IgD-negative memory B cell (primary cell): ENCODE results near the gene ZNF638. TPM values are rescaled to one million over a fixed set of nuclear protein-coding genes. Genes with fewer than 3 reads are reported as not detected.
A peak's percentile ranks its signal among the peaks of the same experiment; 100 is the strongest.
"Not testable (repeated sequence)": the region's sequence is repeated elsewhere in the genome, so short reads cannot be mapped to it uniquely, and the experiment has no call there.

Experiments
- H3K27ac Mint-ChIP-seq, 3 donors: one replicate each; pipeline ENCODE4 v1.8.0; 2020 to 2022; ENCODE audit warnings: mild to moderate bottlenecking in 3 of 3, mixed read lengths in 3 of 3, moderate library complexity in 1 of 3
- H3K27me3 Mint-ChIP-seq: one replicate; pipeline ENCODE4 v1.8.0; 2021; ENCODE audit warnings: mixed read lengths
- H3K36me3 Mint-ChIP-seq: one replicate; pipeline ENCODE4 v1.8.0; 2020; ENCODE audit warnings: mild to moderate bottlenecking, mixed read lengths
- H3K4me1 Mint-ChIP-seq, 3 donors: one replicate each; pipeline ENCODE4 v1.8.0; 2020 to 2022; ENCODE audit warnings: mixed read lengths in 3 of 3, mild to moderate bottlenecking in 1 of 3
- H3K4me3 Mint-ChIP-seq, 4 donors: one replicate each; pipeline ENCODE4 v1.8.0; 2020 to 2022; ENCODE audit warnings: mild to moderate bottlenecking in 4 of 4, mixed read lengths in 4 of 4, moderate library complexity in 3 of 4
- H3K9me3 Mint-ChIP-seq, 3 donors: one replicate each; pipeline ENCODE4 v1.8.0; 2020 to 2021; ENCODE audit warnings: mixed read lengths in 3 of 3, mild to moderate bottlenecking in 1 of 3
- polyA plus RNA-seq: library from polyadenylated mRNA; unstranded; fragments of 300-500 nt; fragmentation: Illumina TruSeq; gene quantifications from one replicate; pipeline ENCODE4 v1.2.3, GENCODE V29; 2021

The ZNF638 gene
- polyA plus RNA-seq, 1 donor from 2014 or later, result 60.3 TPM

- no peak overlapping the region for H3K27ac Mint-ChIP-seq
- H3K9me3 Mint-ChIP-seq, result peaks cover 2 to 8% (median 6%) of the 10 kb centered on the region in 3 donors
- peaks cover 5% of the 10 kb centered on the region for H3K36me3 Mint-ChIP-seq
- peaks cover 3% of the 10 kb centered on the region for H3K27me3 Mint-ChIP-seq
- H3K4me3 Mint-ChIP-seq, result no peak overlapping the region
- H3K4me1 Mint-ChIP-seq, result peaks cover 0 to 5% (median 1%) of the 10 kb centered on the region in 3 donors
Observed at GRCh38 chr2:71326968-71327367, 4.6 kb upstream of the ZNF638 start.

GRCh38 chr2:71327916-71328315 lies 3.7 kb upstream of the ZNF638 start:
- Mint-ChIP-seq H3K4me1 (peaks cover 3 to 12% (median 6%) of the 10 kb centered on the region in 3 donors), H3K36me3 (no peaks in the 10 kb centered on the region), H3K27me3 (no peaks in the 10 kb centered on the region), H3K4me3 (no peak overlapping the region), H3K9me3 (peaks cover 0 to 2% (median 0%) of the 10 kb centered on the region in 3 donors), H3K27ac (no peak overlapping the region)

DNA sequence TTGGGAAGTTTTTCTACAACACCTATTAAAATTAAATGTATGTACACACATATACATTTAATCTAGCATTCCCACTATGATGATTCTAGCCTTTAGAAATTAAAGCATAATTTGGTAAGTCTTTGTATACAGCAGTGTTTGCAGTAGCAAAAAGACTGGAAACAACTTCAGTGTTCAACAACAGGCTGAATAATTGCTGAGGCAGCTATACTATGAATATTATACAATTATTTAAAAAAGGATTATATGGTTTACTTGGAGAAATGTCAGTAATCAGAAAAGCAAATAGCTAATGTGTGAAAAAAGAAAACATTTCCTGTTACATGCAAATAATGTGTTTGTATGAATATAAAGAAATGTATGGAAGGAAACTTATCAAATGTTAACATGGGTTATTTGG lies 1.4 kb upstream of the ZNF638 start:
- Mint-ChIP-seq H3K27me3 (no peaks in the 10 kb centered on the region), H3K36me3 (no peaks in the 10 kb centered on the region), H3K4me1 (peaks cover 18 to 26% (median 20%) of the 10 kb centered on the region in 3 donors), H3K4me3 (peak overlapping the region; percentile 6 to 99 (median 76)), H3K9me3 (peaks cover 0 to 2% (median 0%) of the 10 kb centered on the region in 3 donors), H3K27ac (peak overlapping the region in 1 of 3 donors; percentile 94)

DNA sequence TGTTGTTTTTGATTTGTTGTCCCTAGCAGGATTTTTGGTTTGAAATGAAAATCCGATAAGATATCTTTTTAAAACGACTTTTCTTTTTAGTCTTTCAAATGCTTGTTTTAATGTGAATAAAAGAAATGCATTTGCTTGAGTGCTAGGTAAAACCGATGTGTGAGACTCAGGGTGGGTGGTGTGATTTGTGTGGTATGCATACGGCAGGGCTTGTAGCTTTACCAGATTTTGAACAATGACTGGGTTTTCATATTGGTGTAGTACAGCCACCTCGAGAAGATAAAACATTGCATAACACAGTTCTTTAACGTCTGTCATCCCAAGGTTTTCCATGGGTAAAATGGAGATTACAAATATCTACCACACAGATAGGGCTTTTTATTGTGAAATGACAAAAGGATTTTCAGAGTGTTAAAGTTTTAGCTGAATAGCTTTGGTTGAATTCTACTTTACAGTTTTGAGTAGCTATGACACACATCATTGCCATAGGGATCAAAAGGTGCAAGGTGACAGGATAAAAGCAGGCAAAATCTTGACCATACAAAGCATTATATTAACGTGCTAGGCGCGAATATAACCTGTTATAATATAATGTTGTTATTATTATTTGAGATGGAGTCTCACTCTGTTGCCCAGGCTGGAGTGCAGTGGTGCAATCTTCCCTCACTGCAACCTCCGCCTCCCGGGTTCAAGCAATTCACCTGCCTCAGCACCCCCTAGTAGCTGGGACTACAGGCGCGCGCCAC lies 824 bp upstream of the ZNF638 start:
- peaks cover 20 to 26% (median 20%) of the 10 kb centered on the region in 3 donors for H3K4me1 Mint-ChIP-seq
- no peaks in the 10 kb centered on the region for H3K27me3 Mint-ChIP-seq
- peak overlapping the region; percentile 98 to 100 (median 99) for H3K4me3 Mint-ChIP-seq
- no peaks in the 10 kb centered on the region for H3K36me3 Mint-ChIP-seq
- H3K9me3 Mint-ChIP-seq, result peaks cover 0 to 2% (median 0%) of the 10 kb centered on the region in 3 donors
- H3K27ac Mint-ChIP-seq, result peak overlapping the region in 2 of 3 donors; percentile 94 to 100

GRCh38 chr2:71331331-71331580 lies 326 bp upstream of the ZNF638 start:
- not testable (repeated sequence) for H3K36me3 Mint-ChIP-seq, H3K9me3 Mint-ChIP-seq

DNA sequence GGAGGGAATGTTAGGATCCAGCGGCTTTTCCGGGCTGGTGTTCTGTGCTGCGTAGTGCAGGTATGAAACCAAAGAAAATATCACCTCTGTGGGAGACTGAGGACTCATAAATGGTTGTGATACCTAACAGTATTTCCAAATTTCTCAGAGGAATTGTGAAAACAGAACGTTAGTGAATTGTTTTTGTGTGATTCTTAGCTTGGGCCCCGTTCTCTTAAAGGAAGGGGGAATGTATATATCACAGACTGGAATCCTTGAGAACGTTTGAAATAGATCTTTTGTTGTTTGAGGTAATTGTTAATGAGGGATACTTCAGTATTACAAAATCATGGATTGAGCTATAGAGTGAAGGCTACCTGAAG lies 834 bp downstream of the ZNF638 start:
- Mint-ChIP-seq H3K27ac (peak overlapping the region; percentile 94 to 100 (median 99)), H3K9me3 (peaks cover 0 to 2% (median 0%) of the 10 kb centered on the region in 3 donors), H3K4me1 (peaks cover 28 to 36% (median 30%) of the 10 kb centered on the region in 3 donors)

More at GRCh38 chr2:71331331-71331580, 326 bp upstream of the ZNF638 start:
- H3K27ac Mint-ChIP-seq, result peak overlapping the region; percentile 94 to 100 (median 99)
- H3K4me1 Mint-ChIP-seq, result peaks cover 20 to 26% (median 21%) of the 10 kb centered on the region in 3 donors
- H3K27me3 Mint-ChIP-seq, result not testable (repeated sequence)
- H3K4me3 Mint-ChIP-seq, result peak overlapping the region; percentile 98 to 100 (median 99)

DNA sequence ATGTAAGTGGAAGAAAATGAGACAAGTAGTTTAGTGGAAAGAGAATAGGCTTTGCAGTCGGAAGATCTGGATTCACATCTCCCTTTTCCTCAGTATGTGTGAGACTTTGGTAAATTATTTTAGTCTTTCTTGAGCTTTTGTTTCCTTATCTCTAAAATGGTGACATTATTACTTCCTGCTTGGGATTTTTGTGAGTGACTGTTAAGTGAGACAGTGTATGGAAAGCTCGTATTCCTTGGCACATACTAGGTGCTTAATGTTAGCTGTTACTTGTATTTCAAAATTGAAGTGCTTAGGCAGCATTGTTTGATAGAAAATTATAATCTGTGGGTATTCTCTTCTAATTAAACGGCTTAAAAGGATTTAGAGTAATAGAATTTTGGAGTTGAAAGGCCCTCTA lies 2.0 kb downstream of the ZNF638 start:
- Mint-ChIP-seq H3K4me1 (peaks cover 37 to 48% (median 40%) of the 10 kb centered on the region in 3 donors), H3K27ac (peak overlapping the region in 1 of 3 donors; percentile 63), H3K36me3 (no peaks in the 10 kb centered on the region), H3K4me3 (peak overlapping the region; percentile 54 to 100 (median 98)), H3K9me3 (peaks cover 0 to 2% (median 0%) of the 10 kb centered on the region in 3 donors), H3K27me3 (no peaks in the 10 kb centered on the region)

More for the DNA sequence above, 834 bp downstream of the ZNF638 start:
- Mint-ChIP-seq H3K27me3 (no peaks in the 10 kb centered on the region), H3K36me3 (no peaks in the 10 kb centered on the region), H3K4me3 (peak overlapping the region; percentile 98 to 100 (median 99))

DNA sequence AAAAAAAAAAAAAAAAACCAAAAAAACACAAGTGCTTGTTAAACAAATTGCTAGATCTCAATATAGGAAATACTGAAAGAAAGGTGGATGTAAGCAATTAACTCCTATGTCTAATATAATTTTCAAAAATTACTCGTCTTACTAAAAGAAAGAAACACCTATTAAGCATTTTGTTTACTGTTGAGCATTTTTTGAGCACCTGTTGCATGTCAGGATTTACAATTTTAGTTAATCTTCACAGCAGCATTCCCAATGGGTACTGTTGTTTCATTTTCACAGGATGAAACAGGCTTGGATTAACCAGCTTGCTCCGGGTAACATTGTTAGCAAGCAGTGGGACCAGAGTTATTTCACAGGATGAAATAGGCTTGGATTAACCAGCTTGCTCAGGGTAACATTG lies 4.8 kb downstream of the ZNF638 start:
- H3K36me3 Mint-ChIP-seq, result peaks cover 2% of the 10 kb centered on the region
- H3K27me3 Mint-ChIP-seq, result no peaks in the 10 kb centered on the region
- peak overlapping the region in 2 of 4 donors; percentile 23 to 49 for H3K4me3 Mint-ChIP-seq
- H3K4me1 Mint-ChIP-seq, result peaks cover 45 to 63% (median 52%) of the 10 kb centered on the region in 3 donors
- no peak overlapping the region for H3K27ac Mint-ChIP-seq
- peaks cover 0 to 2% (median 0%) of the 10 kb centered on the region in 3 donors for H3K9me3 Mint-ChIP-seq

DNA sequence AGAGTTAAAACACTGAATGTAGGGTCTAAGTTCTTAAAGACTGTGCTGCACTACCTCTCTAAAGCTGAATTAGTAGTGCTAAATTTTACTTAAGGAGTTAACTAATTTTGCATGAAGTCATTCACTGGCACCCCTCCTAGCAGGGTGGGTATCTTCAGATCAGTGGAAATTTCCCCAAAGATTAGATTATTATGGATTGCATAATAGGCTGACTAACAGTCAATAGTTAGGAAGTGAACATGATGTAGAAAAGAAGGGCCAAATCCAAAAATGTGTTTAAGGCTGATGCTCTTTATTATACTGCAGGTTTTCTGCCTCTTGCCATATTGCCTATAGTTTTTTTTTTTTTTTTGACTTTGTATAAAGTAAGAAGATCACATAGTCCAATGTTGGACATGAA lies 5.2 kb downstream of the ZNF638 start:
- H3K4me1 Mint-ChIP-seq, result peaks cover 45 to 58% (median 52%) of the 10 kb centered on the region in 3 donors
- peaks cover 2% of the 10 kb centered on the region for H3K36me3 Mint-ChIP-seq
- no peaks in the 10 kb centered on the region for H3K27me3 Mint-ChIP-seq
- H3K27ac Mint-ChIP-seq, result no peak overlapping the region
- H3K4me3 Mint-ChIP-seq, result peak overlapping the region in 1 of 4 donors; percentile 23
- H3K9me3 Mint-ChIP-seq, result no peaks in the 10 kb centered on the region

DNA sequence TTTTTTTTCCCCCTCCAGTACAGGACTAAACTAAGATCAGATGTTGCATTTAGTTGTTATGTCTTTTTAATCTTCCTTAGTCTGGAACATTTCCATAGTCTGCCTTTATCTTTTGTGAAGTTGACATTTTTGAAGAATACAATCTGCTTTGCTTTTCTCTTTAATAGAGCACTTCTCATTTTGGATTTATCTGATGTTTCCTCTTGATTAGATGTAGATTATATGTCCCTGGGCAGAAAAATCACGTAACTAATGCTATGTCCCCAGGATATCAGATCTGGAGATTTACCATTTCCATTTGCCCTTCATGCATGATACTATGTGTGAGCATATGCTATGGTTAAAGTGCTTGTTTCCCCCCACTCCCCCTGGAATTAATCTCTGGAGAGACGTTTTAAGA lies 6.2 kb downstream of the ZNF638 start:
- no peaks in the 10 kb centered on the region for H3K9me3 Mint-ChIP-seq
- H3K4me1 Mint-ChIP-seq, result peaks cover 41 to 52% (median 52%) of the 10 kb centered on the region in 3 donors
- peaks cover 2% of the 10 kb centered on the region for H3K36me3 Mint-ChIP-seq
- peak overlapping the region in 2 of 4 donors; percentile 33 to 36 for H3K4me3 Mint-ChIP-seq
- H3K27me3 Mint-ChIP-seq, result no peaks in the 10 kb centered on the region
- peak overlapping the region in 2 of 3 donors; percentile 1 to 37 for H3K27ac Mint-ChIP-seq

- H3K36me3 Mint-ChIP-seq, result peaks cover 3% of the 10 kb centered on the region
- H3K27ac Mint-ChIP-seq, result no peak overlapping the region
- no peaks in the 10 kb centered on the region for H3K9me3 Mint-ChIP-seq
- no peaks in the 10 kb centered on the region for H3K27me3 Mint-ChIP-seq
- H3K4me3 Mint-ChIP-seq, result no peak overlapping the region
- peaks cover 34 to 49% (median 47%) of the 10 kb centered on the region in 3 donors for H3K4me1 Mint-ChIP-seq
Observed at GRCh38 chr2:71339685-71340084, 8.1 kb downstream of the ZNF638 start.

- H3K27ac Mint-ChIP-seq, result peak overlapping the region in 1 of 3 donors; percentile 35
- no peak overlapping the region for H3K4me3 Mint-ChIP-seq
- peaks cover 30 to 49% (median 43%) of the 10 kb centered on the region in 3 donors for H3K4me1 Mint-ChIP-seq
- H3K36me3 Mint-ChIP-seq, result peaks cover 3% of the 10 kb centered on the region
- no peaks in the 10 kb centered on the region for H3K27me3 Mint-ChIP-seq
- H3K9me3 Mint-ChIP-seq, result no peaks in the 10 kb centered on the region
Observed at GRCh38 chr2:71340176-71340575, 8.6 kb downstream of the ZNF638 start.

DNA sequence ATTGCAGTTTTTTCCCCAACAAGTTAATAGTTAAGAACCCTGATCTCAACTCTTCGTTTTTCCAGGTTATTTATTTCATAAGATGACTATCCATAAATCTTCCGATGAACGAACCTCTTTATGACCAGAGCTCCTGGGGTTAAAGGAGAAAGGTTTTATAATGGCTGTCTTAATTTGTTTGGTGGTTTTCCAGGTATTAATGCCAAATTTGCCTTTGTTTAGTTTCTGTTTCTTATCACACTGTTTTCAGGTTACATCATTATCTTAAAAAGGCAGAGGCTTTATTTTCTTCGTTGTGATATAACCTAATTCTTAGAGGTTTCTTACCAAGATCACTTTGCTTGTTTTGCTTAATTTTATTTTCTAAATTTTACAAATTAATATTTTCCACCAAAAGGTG lies 10.1 kb downstream of the ZNF638 start:
- peaks cover 7% of the 10 kb centered on the region for H3K36me3 Mint-ChIP-seq
- H3K9me3 Mint-ChIP-seq, result no peaks in the 10 kb centered on the region
- H3K27ac Mint-ChIP-seq, result no peak overlapping the region
- no peaks in the 10 kb centered on the region for H3K27me3 Mint-ChIP-seq
- no peak overlapping the region for H3K4me3 Mint-ChIP-seq
- H3K4me1 Mint-ChIP-seq, result peaks cover 33 to 55% (median 44%) of the 10 kb centered on the region in 3 donors

DNA sequence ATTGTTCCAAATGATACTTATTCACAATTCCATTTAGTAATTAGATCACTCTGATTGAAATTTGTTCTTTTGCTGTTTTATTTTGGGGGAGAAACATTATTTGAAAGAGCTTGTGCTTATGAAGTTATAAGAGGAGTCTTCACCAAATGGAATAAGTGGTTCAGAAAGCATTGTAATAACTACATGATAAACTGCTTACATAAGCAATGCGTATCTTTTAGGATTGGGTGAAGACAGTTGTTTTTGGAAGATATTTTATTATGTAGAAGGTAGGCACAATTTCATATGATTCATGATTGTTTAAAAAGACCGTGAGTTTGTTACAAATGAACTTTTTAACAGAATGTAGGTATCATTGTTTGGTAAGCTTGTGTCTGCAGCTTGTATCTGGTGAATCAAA lies 14.5 kb downstream of the ZNF638 start:
- Mint-ChIP-seq H3K9me3 (no peaks in the 10 kb centered on the region), H3K4me3 (no peak overlapping the region), H3K36me3 (peaks cover 16% of the 10 kb centered on the region), H3K27me3 (no peaks in the 10 kb centered on the region), H3K27ac (no peak overlapping the region), H3K4me1 (peaks cover 20 to 36% (median 23%) of the 10 kb centered on the region in 3 donors)

DNA sequence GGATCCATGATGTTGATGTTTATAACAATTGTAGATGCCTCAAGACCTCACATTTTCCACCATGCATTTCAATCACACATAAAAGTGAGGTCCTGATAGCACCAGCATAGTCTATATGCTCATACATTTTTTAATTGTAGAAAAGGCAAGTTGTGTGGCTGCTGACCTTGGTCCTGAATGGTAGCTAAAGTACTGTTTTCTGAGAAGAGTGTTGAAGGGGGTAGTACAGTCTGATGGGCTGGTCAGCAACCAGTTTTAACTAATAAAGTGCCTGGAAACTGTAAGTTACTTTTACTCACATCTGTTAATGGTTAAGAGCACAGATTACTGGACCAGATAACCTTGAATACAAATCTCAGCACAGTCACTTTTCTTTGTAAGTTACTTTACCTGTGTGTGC lies 15.9 kb downstream of the ZNF638 start:
- Mint-ChIP-seq H3K36me3 (peaks cover 16% of the 10 kb centered on the region), H3K27ac (no peak overlapping the region), H3K27me3 (no peaks in the 10 kb centered on the region), H3K4me1 (peaks cover 22 to 41% (median 26%) of the 10 kb centered on the region in 3 donors), H3K4me3 (no peak overlapping the region), H3K9me3 (no peaks in the 10 kb centered on the region)

DNA sequence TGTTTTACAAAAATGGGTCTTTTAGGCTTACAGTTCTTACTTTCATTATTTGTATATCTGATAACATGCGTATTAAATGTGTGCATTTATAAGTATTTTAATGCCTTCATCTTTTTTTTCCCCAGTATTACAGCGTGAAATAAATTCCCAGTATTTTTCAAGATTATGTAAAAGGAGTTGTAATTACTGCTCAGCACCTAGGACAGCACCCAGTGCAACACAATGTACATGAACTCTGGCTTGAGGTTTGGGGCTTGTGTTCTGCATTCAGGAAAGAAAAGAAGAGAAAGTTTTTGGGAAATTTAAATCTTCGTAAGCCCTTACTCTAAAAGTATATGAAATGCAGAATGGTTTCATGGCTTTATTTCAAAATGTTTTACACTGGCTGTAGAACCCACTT lies 16.7 kb downstream of the ZNF638 start:
- H3K27ac Mint-ChIP-seq, result no peak overlapping the region
- no peak overlapping the region for H3K4me3 Mint-ChIP-seq
- no peaks in the 10 kb centered on the region for H3K27me3 Mint-ChIP-seq
- H3K9me3 Mint-ChIP-seq, result no peaks in the 10 kb centered on the region
- H3K36me3 Mint-ChIP-seq, result peaks cover 16% of the 10 kb centered on the region
- H3K4me1 Mint-ChIP-seq, result peaks cover 26 to 48% (median 32%) of the 10 kb centered on the region in 3 donors
